Measurements from ENCODE around the gene TRPM8. TPM values are rescaled to one million over a fixed set of nuclear protein-coding genes. Genes with fewer than 3 reads are reported as not detected.
A peak's percentile ranks its signal among the peaks of the same experiment; 100 is the strongest.

TRPM8 gene
- total and polyA plus RNA-seq, 2 of the 8 experiments (the other 6 are each of a cell fraction or from before 2014, with no cell fraction given) = 0.18 to 0.54 TPM

- Histone ChIP-seq H3K23me2 (ENCODE audit: low read depth, low read length) (no peaks in the 10 kb centered on the region), H4K8ac (ENCODE audit: extremely low read depth, insufficient read depth, low read length) (peak overlapping the region; percentile 51; the same call in 1 of the 2 replicates), H3K79me2 (ENCODE audit: control insufficient read depth in 1 of 2, insufficient read depth in 2 of 2, low read length in 2 of 2) (no peaks in the 10 kb centered on the region), H3K36me3 (ENCODE audit: control insufficient read depth in 2 of 4, insufficient read depth in 4 of 4, low read length in 3 of 4) (no peaks in the 10 kb centered on the region), H3K4me1 (replicated peaks in 1 of 4; ENCODE audit: control insufficient read depth in 3 of 4, insufficient read depth in 4 of 4, low read length in 3 of 4) (peaks cover 0 to 4% (median under 1%) of the 10 kb centered on the region in 4 experiments; a peak in 3 of 7 replicates), H4K20me1 (replicated peaks in 1 of 2; ENCODE audit: control insufficient read depth in 1 of 2, insufficient read depth in 2 of 2, low read length in 2 of 2) (no peaks in the 10 kb centered on the region), H3K4me2 (ENCODE audit: insufficient read depth in 1 of 2, low read depth in 2 of 2, low read length in 2 of 2) (no peak overlapping the region), H2AFZ (ENCODE audit: low read length) (no peak overlapping the region), H2BK12ac (ENCODE audit: low read depth, low read length) (no peak overlapping the region), H3K18ac (ENCODE audit: extremely low read depth, low read length) (no peak overlapping the region), H3K79me1 (ENCODE audit: low read depth, low read length) (no peaks in the 10 kb centered on the region), H4K91ac (replicated peaks; ENCODE audit: insufficient read length, low read length) (no peak overlapping the region), H3K56ac (replicated peaks; ENCODE audit: insufficient read length, low read depth, low read length) (no peak overlapping the region), H2BK15ac (ENCODE audit: low read length) (no peak overlapping the region), H2BK5ac (ENCODE audit: low read depth, low read length) (no peak overlapping the region), H2AK5ac (ENCODE audit: low read depth, low read length) (no peak overlapping the region), H2BK20ac (ENCODE audit: low read length) (no peak overlapping the region), H4K5ac (ENCODE audit: insufficient read length, low read depth, low read length) (no peak overlapping the region), H3K27me3 (replicated peaks in 1 of 4; ENCODE audit: control insufficient read depth in 3 of 4, extremely low read depth in 1 of 4, insufficient read depth in 3 of 4, low read length in 3 of 4) (no peaks in the 10 kb centered on the region), H3K23ac (ENCODE audit: insufficient read length) (no peak overlapping the region), H3K4ac (replicated peaks; ENCODE audit: insufficient read length, low read depth, low read length) (no peak overlapping the region), H2BK120ac (replicated peaks; ENCODE audit: low read depth, low read length) (no peak overlapping the region), H3K9me3 (ENCODE audit: insufficient read depth in 2 of 2, low read depth in 1 of 2, low read length in 1 of 2) (no peaks in the 10 kb centered on the region), H3K27ac (ENCODE audit: low read depth, low read length) (no peak overlapping the region), H3K14ac (ENCODE audit: insufficient read length) (no peak overlapping the region), H3K9ac (replicated peaks in 1 of 4; ENCODE audit: extremely low read depth in 1 of 4, low read depth in 3 of 4, low read length in 3 of 4) (no peak overlapping the region), H3K4me3 (ENCODE audit: extremely low read depth in 1 of 4, insufficient read depth in 2 of 4, low read depth in 3 of 4, low read length in 4 of 4) (no peak overlapping the region)
- ChIA-PET POLR2A (ENCODE audit: partially characterized antibody) (no interaction called here), CTCF (ENCODE audit: partially characterized antibody) (interaction anchor here (1.5 kb wide), 1 partner anchor 9 kb away, joined by 5 read pairs; no protein-coding TSS in a partner anchor)
- DNase-seq (ENCODE audit: low read depth in 1 of 2, low spot score in 2 of 2) (peak in 1 of 2 experiments; percentile 39), FAIRE-seq (no peak)
- 95% methylated on average over 10 of the region's 10 CpGs; no CpG with 5 or more reads in 1 of the 2 experiments for WGBS, 2 experiments (ENCODE audit: extremely low coverage in 1 of 2, insufficient coverage in 1 of 2, insufficient read length in 1 of 2, insufficient replicate concordance in 2 of 2, low coverage in 1 of 2, low lambda C conversion rate in 2 of 2, missing lambda C conversion rate in 1 of 2)
- TF ChIP-seq CBX5 (IDR thresholded peaks at IDR 0.05; ENCODE audit: low read depth, low read length) = no peak
- TF ChIP-seq USF2 (IDR thresholded peaks at IDR 0.05; ENCODE audit: low read length) = no peak
- no peak for TF ChIP-seq CHD1 (IDR thresholded peaks at IDR 0.05; ENCODE audit: low read depth, low read length)
- TF ChIP-seq CTCF (IDR thresholded peaks at IDR 0.05; ENCODE audit: control extremely low read depth in 1 of 3, insufficient read depth in 1 of 3, low read depth in 1 of 3, low read length in 3 of 3) = no peak
- no peak for TF ChIP-seq CTBP2 (IDR thresholded peaks at IDR 0.05; ENCODE audit: borderline replicate concordance, insufficient read depth, insufficient read length, low read length)
- no peak for TF ChIP-seq YY1 (IDR thresholded peaks at IDR 0.05; ENCODE audit: low read depth, low read length)
- no peak for TF ChIP-seq MAFK (IDR thresholded peaks at IDR 0.05; ENCODE audit: low read depth, low read length)
- no peak for TF ChIP-seq KDM4A (IDR thresholded peaks at IDR 0.05; ENCODE audit: low read depth, low read length, severe bottlenecking)
- TF ChIP-seq HDAC2 (IDR thresholded peaks at IDR 0.05; ENCODE audit: borderline replicate concordance in 1 of 2, low read depth in 2 of 2, low read length in 2 of 2) = no peak
- no peak for TF ChIP-seq KDM5A (IDR thresholded peaks at IDR 0.05; ENCODE audit: low read length)
Measured at GRCh38 chr2:233999182-233999581, 82.0 kb downstream of the TRPM8 start.
